GM12865 (cell line): Measurements from ENCODE around the gene LORICRIN.

Experiments
- DNase-seq: peaks from one replicate; pipeline ENCODE4 v3.0.0; 2010; ENCODE audit warnings: low read depth
- H3K4me3 ChIP-seq: 2 replicates; pipeline ENCODE4 v1.5.1; 2011; ENCODE audit warnings: mild to moderate bottlenecking, low read depth, low read length, control low read depth
- CTCF ChIP-seq: IDR thresholded peaks from 2 replicates; pipeline ENCODE4 v1.5.1; 2011; ENCODE audit warnings: low read length, control low read depth, low read depth, inconsistent platforms; ENCODE audit not compliant: insufficient read depth; ENCODE audit errors: missing control alignments

The LORICRIN gene

GRCh38 chr1:153307221-153307600, 47.7 kb downstream of the LORICRIN start:
- DNase-seq: no peak
- TF ChIP-seq CTCF: no peak
- no peak overlapping the region for H3K4me3 ChIP-seq

- TF ChIP-seq CTCF: no peak
- no peak for DNase-seq
Observed at GRCh38 chr1:153308540-153308939, 49.1 kb downstream of the LORICRIN start.

GRCh38 chr1:153309441-153309840, 50.0 kb downstream of the LORICRIN start:
- TF ChIP-seq CTCF: no peak
- H3K4me3 ChIP-seq: no peak overlapping the region
- DNase-seq: no peak

More at GRCh38 chr1:153308540-153308939, 49.1 kb downstream of the LORICRIN start:
- no peak overlapping the region for H3K4me3 ChIP-seq

- no peak for TF ChIP-seq CTCF
- no peak overlapping the region for H3K4me3 ChIP-seq
- DNase-seq: no peak
Observed at GRCh38 chr1:153310526-153310925, 51.0 kb downstream of the LORICRIN start.
